Smooth muscle cell (in vitro differentiated cells): ENCODE results near the gene RCBTB1. TPM values are rescaled to one million over a fixed set of nuclear protein-coding genes. Genes with fewer than 3 reads are reported as not detected.

Source experiments
- DNase-seq: peaks from one replicate; lab custom pipeline; 2025; ENCODE audit not compliant: unreplicated experiment; lab: John Stamatoyannopoulos, UW
- H2AFZ ChIP-seq: fragments of 200-600 bp; sonication (generic); 2 replicates; pipeline ENCODE4 v1.6.0; 2016; ENCODE audit warnings: antibody characterized with exemption, low read depth, mild to moderate bottlenecking
- H3F3A ChIP-seq: fragments of 200-600 bp; sonication (generic); 2 replicates; pipeline ENCODE4 v1.6.0; 2017; ENCODE audit warnings: antibody characterized with exemption, low read depth
- H3K27ac ChIP-seq: fragments of 200-600 bp; sonication (generic); 2 replicates; pipeline ENCODE4 v1.5.1; 2016; ENCODE audit warnings: low read depth, mild to moderate bottlenecking
- H3K27me3 ChIP-seq: fragments of 200-600 bp; sonication (generic); 2 replicates; pipeline ENCODE4 v1.6.1; 2016; ENCODE audit warnings: low read depth, mild to moderate bottlenecking
- H3K36me3 ChIP-seq: fragments of 200-600 bp; sonication (generic); 2 replicates; pipeline ENCODE4 v1.5.1; 2016; ENCODE audit warnings: low read depth
- H3K4me1 ChIP-seq: fragments of 200-600 bp; sonication (generic); 2 replicates; pipeline ENCODE4 v1.5.1; 2016; ENCODE audit warnings: low read depth
- H3K4me2 ChIP-seq: fragments of 200-600 bp; sonication (generic); 2 replicates; pipeline ENCODE4 v1.6.0; 2016; ENCODE audit warnings: mild to moderate bottlenecking
- H3K4me3 ChIP-seq: fragments of 200-600 bp; sonication (generic); 2 replicates; pipeline ENCODE4 v1.5.1; 2016; ENCODE audit warnings: mild to moderate bottlenecking
- H3K79me2 ChIP-seq: fragments of 200-600 bp; sonication (generic); 2 replicates; pipeline ENCODE4 v1.6.0; 2016; ENCODE audit warnings: low read depth, mild to moderate bottlenecking
- H3K9ac ChIP-seq: fragments of 200-600 bp; sonication (generic); 2 replicates; pipeline ENCODE4 v1.6.0; 2016; ENCODE audit warnings: low read depth
- H3K9me3 ChIP-seq: fragments of 200-600 bp; sonication (generic); replicated peaks from 2 replicates; pipeline ENCODE4 v1.5.1; 2016; ENCODE audit warnings: low read depth
- H4K20me1 ChIP-seq: fragments of 200-600 bp; sonication (generic); 2 replicates; pipeline ENCODE4 v1.6.0; 2016; ENCODE audit warnings: low read depth
- CTCF ChIP-seq: fragments of 200-600 bp; sonication (generic); IDR thresholded peaks from 2 replicates; pipeline ENCODE4 v1.5.1; 2017; ENCODE audit warnings: borderline replicate concordance, mild to moderate bottlenecking, antibody characterized with exemption; ENCODE audit not compliant: insufficient read depth, poor library complexity, severe bottlenecking
- WGBS: methylation state at CpG from one replicate; pipeline ENCODE4 v1.1.7; 2016; ENCODE audit warnings: low lambda C conversion rate; 5-methylcytosine and 5-hydroxymethylcytosine counted together
- polyA plus RNA-seq: library from polyadenylated mRNA; unstranded; fragments of >200 nt; fragmentation: Nextera tagmentation; extraction: Ambion mirVana; gene quantifications from 2 replicates; pipeline ENCODE4 v1.2.1, GENCODE V29; 2016
- total RNA-seq: library from RNA; depleted of rRNA; stranded (reverse); fragments of >200 nt; gene quantifications from 2 replicates; pipeline ENCODE4 v1.2.3, GENCODE V29; 2014

RCBTB1 gene
- total and polyA plus RNA-seq, 2 experiments from 2014 or later, result 10.7 to 26.8 TPM

GRCh38 chr13:49495783-49496762 is 89.3 kb downstream of the RCBTB1 start, which contains the start of gene PHF11:
Gene PHF11, plus strand, starts transcription at chr13:49495953. Its CDS starts 49 bp downstream, at chr13:49496002.
- 4% methylated on average over 69 of the region's 71 CpGs for WGBS

GRCh38 chr13:49494645-49495044 is 90.7 kb downstream of the RCBTB1 start:
- no peak for DNase-seq
- Histone ChIP-seq H4K20me1 (no peaks in the 10 kb centered on the region), H3K27ac (peak overlapping the region; percentile 81), H3K4me3 (peak overlapping the region; percentile 58), H3K9me3 (no peaks in the 10 kb centered on the region), H3F3A (peaks cover 24% of the 10 kb centered on the region), H3K9ac (no peak overlapping the region), H3K36me3 (no peaks in the 10 kb centered on the region), H3K27me3 (no peaks in the 10 kb centered on the region), H3K4me1 (no peaks in the 10 kb centered on the region), H3K79me2 (no peaks in the 10 kb centered on the region), H2AFZ (no peak overlapping the region), H3K4me2 (peak overlapping the region; percentile 83)
- 88% methylated on average over 2 of the region's 2 CpGs for WGBS
- no peak for TF ChIP-seq CTCF

More at GRCh38 chr13:49495783-49496762, 89.3 kb downstream of the RCBTB1 start, which contains the start of gene PHF11:
- Histone ChIP-seq H3K4me2 (peak within 1 kb of the TSS; percentile 83), H3K27ac (peak within 1 kb of the TSS; percentile 81), H3K9ac (peak within 1 kb of the TSS; percentile 66), H3K4me1 (no peaks in the 10 kb centered on the region), H3K27me3 (no peaks in the 10 kb centered on the region), H3K36me3 (no peaks in the 10 kb centered on the region), H4K20me1 (no peaks in the 10 kb centered on the region), H3K4me3 (peak within 1 kb of the TSS; percentile 58), H3F3A (peaks cover 33% of the 10 kb centered on the region), H2AFZ (peak within 1 kb of the TSS; percentile 73), H3K9me3 (no peaks in the 10 kb centered on the region), H3K79me2 (no peaks in the 10 kb centered on the region)
- DNase-seq, result peak; percentile 48
- no peak for TF ChIP-seq CTCF

GRCh38 chr13:49488563-49488962 is 96.8 kb downstream of the RCBTB1 start:
- no peak for TF ChIP-seq CTCF
- no peak overlapping the region for H2AFZ ChIP-seq
- H3K9me3 ChIP-seq, result no peaks in the 10 kb centered on the region
- no peak overlapping the region for H3K27ac ChIP-seq
- no peaks in the 10 kb centered on the region for H3K27me3 ChIP-seq
- H3K4me1 ChIP-seq, result no peaks in the 10 kb centered on the region
- H4K20me1 ChIP-seq, result no peaks in the 10 kb centered on the region
- H3K9ac ChIP-seq, result no peak overlapping the region
- H3K4me2 ChIP-seq, result no peak overlapping the region
- DNase-seq, result no peak
- H3K4me3 ChIP-seq, result no peak overlapping the region
- WGBS, result 97% methylated on average over 2 of the region's 2 CpGs
- H3F3A ChIP-seq, result no peaks in the 10 kb centered on the region
- no peaks in the 10 kb centered on the region for H3K36me3 ChIP-seq
- no peaks in the 10 kb centered on the region for H3K79me2 ChIP-seq

Other genes starting within 250 kb of the RCBTB1 start
- 13.8 and 19.7 TPM in 2 replicates for gene CAB39L, start 141.5 kb downstream of the RCBTB1 start, total RNA-seq
- gene CAB39L, start 141.5 kb downstream of the RCBTB1 start, polyA plus RNA-seq, result 10.1 and 13.2 TPM in 2 replicates
- gene SETDB2, start 141.3 kb downstream of the RCBTB1 start, total RNA-seq, result 4.9 and 8.5 TPM in 2 replicates
- gene SETDB2, start 141.3 kb downstream of the RCBTB1 start, polyA plus RNA-seq, result 3.5 and 4.5 TPM in 2 replicates
- 25.9 and 30.3 TPM in 2 replicates for gene PHF11, start 89.6 kb downstream of the RCBTB1 start, total RNA-seq
- 21.0 and 22.9 TPM in 2 replicates for gene PHF11, start 89.6 kb downstream of the RCBTB1 start, polyA plus RNA-seq
- 0.13 TPM in 1 of 2 replicates, not detected in the other for gene ARL11, start 42.9 kb upstream of the RCBTB1 start, total RNA-seq
- 0.17 TPM in 1 of 2 replicates, not detected in the other for gene ARL11, start 42.9 kb upstream of the RCBTB1 start, polyA plus RNA-seq
- 108 and 114 TPM in 2 replicates for gene EBPL, start 105.9 kb upstream of the RCBTB1 start, total RNA-seq
- 75.3 and 86.5 TPM in 2 replicates for gene EBPL, start 105.9 kb upstream of the RCBTB1 start, polyA plus RNA-seq
- 36.2 and 38.9 TPM in 2 replicates for gene KPNA3, start 207.1 kb upstream of the RCBTB1 start, total RNA-seq
- 19.0 and 22.7 TPM in 2 replicates for gene KPNA3, start 207.1 kb upstream of the RCBTB1 start, polyA plus RNA-seq